HG03045 (cell line): ENCODE data around the gene CWC25.
"Not testable (repeated sequence)": the region's sequence is repeated elsewhere in the genome, so short reads cannot be mapped to it uniquely, and the experiment has no call there.

Source experiments
- ATAC-seq: cut with Tn5 transposase; IDR thresholded peaks from one replicate; pipeline ENCODE4 v1.9.1; 2021; ENCODE audit warnings: mild to moderate bottlenecking, moderate library complexity; ENCODE audit not compliant: unreplicated experiment

Gene CWC25

GRCh38 chr17:38790148-38790707, 34.9 kb downstream of the CWC25 start:
- not testable (repeated sequence) for ATAC-seq

- ATAC-seq = no peak
Measured at GRCh38 chr17:38789185-38789584, 35.9 kb downstream of the CWC25 start.

- not testable (repeated sequence) for ATAC-seq
Measured at GRCh38 chr17:38787999-38788398, 37.1 kb downstream of the CWC25 start.

GRCh38 chr17:38786372-38786771, 38.7 kb downstream of the CWC25 start:
- ATAC-seq = no peak

- ATAC-seq = no peak
Measured at GRCh38 chr17:38783227-38783626, 41.9 kb downstream of the CWC25 start.

- ATAC-seq = no peak
Measured at GRCh38 chr17:38779965-38780752, 45.0 kb downstream of the CWC25 start.

GRCh38 chr17:38777641-38778250, 47.4 kb downstream of the CWC25 start:
- ATAC-seq = no peak

- ATAC-seq = no peak
Measured at GRCh38 chr17:38773258-38773657, 51.9 kb downstream of the CWC25 start.

- no peak for ATAC-seq
Measured at GRCh38 chr17:38768417-38768816, 56.7 kb downstream of the CWC25 start.

GRCh38 chr17:38766341-38766740, 58.8 kb downstream of the CWC25 start:
- ATAC-seq = no peak

- no peak for ATAC-seq
Measured at GRCh38 chr17:38762231-38762630, 62.9 kb downstream of the CWC25 start.

GRCh38 chr17:38761612-38762011, 63.5 kb downstream of the CWC25 start:
- ATAC-seq = no peak

- no peak for ATAC-seq
Measured at GRCh38 chr17:38753071-38753506, 72.0 kb downstream of the CWC25 start.

GRCh38 chr17:38752308-38753070, 72.6 kb downstream of the CWC25 start, which contains the start of gene PSMB3:
TSS of gene PSMB3 (plus strand) at chr17:38752741. CDS start at chr17:38752827, 86 bp downstream.
- peak; percentile 81 for ATAC-seq

- peak; percentile 20 for ATAC-seq
Measured at GRCh38 chr17:38751808-38752307, 73.3 kb downstream of the CWC25 start.

GRCh38 chr17:38751144-38751807, 73.8 kb downstream of the CWC25 start:
- ATAC-seq = no peak
